Stimulated activated CD4-positive, alpha-beta T cell treated with anti-CD3 and anti-CD28 coated beads, Interleukin-2, amount 100 ng/mL, for 4 hours (primary cell): ENCODE measurements around the gene GRID1.
"Not testable (repeated sequence)": the region's sequence is repeated elsewhere in the genome, so short reads cannot be mapped to it uniquely, and the experiment has no call there.

ENCODE experiments used
- DNase-seq: peaks from one replicate; pipeline ENCODE4 v3.0.0-alpha.2; 2020; ENCODE audit warnings: low read depth

Gene GRID1

GRCh38 chr10:85791818-85792532, 574.6 kb downstream of the GRID1 start:
- DNase-seq = no peak

GRCh38 chr10:85789982-85790789, 576.4 kb downstream of the GRID1 start:
- no peak for DNase-seq

GRCh38 chr10:85789125-85789524, 577.5 kb downstream of the GRID1 start:
- DNase-seq = no peak

GRCh38 chr10:85788570-85788969, 578.0 kb downstream of the GRID1 start:
- DNase-seq = no peak

- DNase-seq = no peak
These were observed 578.7 kb downstream of the GRID1 start for GRCh38 chr10:85787881-85788280.

- DNase-seq = no peak
These were observed 579.2 kb downstream of the GRID1 start for GRCh38 chr10:85787393-85787792.

GRCh38 chr10:85786401-85786899, 580.1 kb downstream of the GRID1 start:
- DNase-seq = no peak

GRCh38 chr10:85784792-85785191, 581.8 kb downstream of the GRID1 start:
- no peak for DNase-seq

- no peak for DNase-seq
These were observed 585.2 kb downstream of the GRID1 start for GRCh38 chr10:85781404-85781803.

GRCh38 chr10:85778074-85778473, 588.5 kb downstream of the GRID1 start:
- DNase-seq = no peak

- DNase-seq = no peak
These were observed 598.7 kb downstream of the GRID1 start for GRCh38 chr10:85767891-85768290.

GRCh38 chr10:85764108-85764507, 602.5 kb downstream of the GRID1 start:
- no peak for DNase-seq

GRCh38 chr10:85761906-85762445, 604.6 kb downstream of the GRID1 start:
- DNase-seq = no peak

- DNase-seq = no peak
These were observed 624.8 kb downstream of the GRID1 start for GRCh38 chr10:85741626-85742300.

- no peak for DNase-seq
These were observed 630.6 kb downstream of the GRID1 start for GRCh38 chr10:85735997-85736396.

GRCh38 chr10:85734791-85735190, 631.8 kb downstream of the GRID1 start:
- DNase-seq = no peak

GRCh38 chr10:85724215-85724614, 642.4 kb downstream of the GRID1 start:
- DNase-seq = no peak

GRCh38 chr10:85720931-85721590, 645.5 kb downstream of the GRID1 start:
- DNase-seq = no peak

- no peak for DNase-seq
These were observed 647.2 kb downstream of the GRID1 start for GRCh38 chr10:85719408-85719807.

GRCh38 chr10:85713885-85714284, 652.7 kb downstream of the GRID1 start:
- no peak for DNase-seq

GRCh38 chr10:85702768-85703167, 663.8 kb downstream of the GRID1 start:
- DNase-seq = no peak

- not testable (repeated sequence) for DNase-seq
These were observed 667.5 kb downstream of the GRID1 start for GRCh38 chr10:85699066-85699465.
